ENCODE results near the gene SRXN1.

Gene SRXN1

GRCh38 chr20:661474-662270, 8.7 kb upstream of the SRXN1 start:
- intact Hi-C loops (cut with DNase I), result no loop called here
- DNase-seq, result no peak

GRCh38 chr20:658731-659291, 5.8 kb upstream of the SRXN1 start:
- intact Hi-C loops (cut with DNase I), result no loop called here
- no peak for DNase-seq

DNA sequence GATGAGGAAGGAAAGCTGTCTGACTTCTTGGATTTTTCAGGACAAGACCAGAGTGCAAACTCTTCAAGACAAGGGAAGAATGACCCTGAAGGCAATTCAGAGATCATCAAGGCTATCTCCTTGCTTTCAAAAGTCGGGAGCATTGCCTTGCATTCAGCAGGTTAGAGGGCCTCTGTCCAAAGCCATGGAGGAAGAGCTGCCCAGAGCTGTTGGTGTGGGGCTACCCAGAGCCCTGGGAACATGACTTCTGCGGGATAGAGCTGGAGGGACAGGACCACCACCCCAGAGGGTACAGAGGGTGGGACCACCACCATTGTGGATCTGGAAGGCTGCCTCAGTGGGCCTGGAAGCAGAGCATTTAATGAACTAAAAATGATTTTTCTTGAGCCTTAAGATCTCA, 5.2 kb upstream of the SRXN1 start:
- intact Hi-C loops (cut with DNase I), result no loop called here
- no peak for DNase-seq

GRCh38 chr20:655726-656624, 3.0 kb upstream of the SRXN1 start:
- DNase-seq, result no peak
- intact Hi-C loops (cut with DNase I), result no loop called here

GRCh38 chr20:654417-654750, 1.4 kb upstream of the SRXN1 start:
- no peak for DNase-seq
- intact Hi-C loops (cut with DNase I), result no loop called here

- no peak for DNase-seq
- intact Hi-C loops (cut with DNase I), result no loop called here
Observed at GRCh38 chr20:653590-654416, 803 bp upstream of the SRXN1 start.

- peak in 5 of 42 donors; percentile 20 to 52 (median 26) for DNase-seq
- intact Hi-C loops (cut with DNase I), result no loop called here
Observed at GRCh38 chr20:652615-653109, 338 bp downstream of the SRXN1 start.

GRCh38 chr20:651713-652614, 1.0 kb downstream of the SRXN1 start:
- intact Hi-C loops (cut with DNase I), result no loop called here
- no peak for DNase-seq

DNA sequence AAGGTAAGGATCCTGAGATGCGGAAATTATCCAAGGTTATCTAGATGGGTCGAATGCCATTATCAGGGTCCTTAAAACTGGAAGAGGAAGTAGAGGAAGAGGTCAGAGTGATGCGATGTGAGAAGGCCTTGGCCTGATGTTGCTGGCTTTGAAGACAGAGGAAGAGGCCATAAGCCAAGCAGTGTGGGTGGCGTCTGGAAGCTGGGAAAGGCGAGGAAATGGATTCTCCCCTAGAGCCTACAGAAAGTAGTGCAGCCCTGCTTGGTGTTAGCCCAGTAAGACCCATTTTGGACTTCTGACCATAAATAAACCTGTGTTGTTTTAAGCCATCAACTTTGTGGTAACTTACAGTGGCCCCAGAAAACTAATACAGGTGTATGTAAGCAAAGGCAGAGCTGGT, 2.0 kb downstream of the SRXN1 start:
- intact Hi-C loops (cut with DNase I), result no loop called here
- no peak for DNase-seq

DNA sequence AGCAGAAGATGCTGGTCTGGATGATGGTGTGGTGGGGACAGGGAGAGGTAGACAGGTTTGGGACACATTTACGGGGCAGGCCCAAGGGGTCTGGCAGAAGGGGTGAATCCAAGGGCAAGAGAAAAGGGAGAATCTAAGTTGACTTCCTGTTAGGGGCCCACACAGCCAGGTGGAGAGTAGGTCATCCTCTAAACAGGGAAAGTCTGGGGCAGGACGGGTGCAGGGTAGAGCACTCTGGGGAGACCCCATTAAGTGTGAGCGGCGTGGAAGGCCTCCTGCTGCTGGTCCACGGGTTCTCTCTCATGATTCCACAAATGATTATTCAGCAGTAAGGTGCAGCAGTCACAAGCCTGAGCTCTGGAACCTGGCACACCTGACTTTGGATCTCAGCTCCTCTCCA, 2.7 kb downstream of the SRXN1 start:
- DNase-seq, result no peak
- intact Hi-C loops (cut with DNase I), result no loop called here

- DNase-seq, result no peak
- intact Hi-C loops (cut with DNase I), result loop anchor here (10.0 kb wide), 1 partner anchor 293 kb away; no protein-coding TSS in a partner anchor
Observed at GRCh38 chr20:647479-648019, 5.5 kb downstream of the SRXN1 start.

GRCh38 chr20:646868-647233, 6.1 kb downstream of the SRXN1 start:
- intact Hi-C loops (cut with DNase I), result loop anchor here (10.0 kb wide), 1 partner anchor 292 kb away; no protein-coding TSS in a partner anchor
- DNase-seq, result no peak

- intact Hi-C loops (cut with DNase I), result loop anchor here (10.0 kb wide), 1 partner anchor 291 kb away; no protein-coding TSS in a partner anchor
- no peak for DNase-seq
Observed at GRCh38 chr20:646107-646867, 6.7 kb downstream of the SRXN1 start.

DNA sequence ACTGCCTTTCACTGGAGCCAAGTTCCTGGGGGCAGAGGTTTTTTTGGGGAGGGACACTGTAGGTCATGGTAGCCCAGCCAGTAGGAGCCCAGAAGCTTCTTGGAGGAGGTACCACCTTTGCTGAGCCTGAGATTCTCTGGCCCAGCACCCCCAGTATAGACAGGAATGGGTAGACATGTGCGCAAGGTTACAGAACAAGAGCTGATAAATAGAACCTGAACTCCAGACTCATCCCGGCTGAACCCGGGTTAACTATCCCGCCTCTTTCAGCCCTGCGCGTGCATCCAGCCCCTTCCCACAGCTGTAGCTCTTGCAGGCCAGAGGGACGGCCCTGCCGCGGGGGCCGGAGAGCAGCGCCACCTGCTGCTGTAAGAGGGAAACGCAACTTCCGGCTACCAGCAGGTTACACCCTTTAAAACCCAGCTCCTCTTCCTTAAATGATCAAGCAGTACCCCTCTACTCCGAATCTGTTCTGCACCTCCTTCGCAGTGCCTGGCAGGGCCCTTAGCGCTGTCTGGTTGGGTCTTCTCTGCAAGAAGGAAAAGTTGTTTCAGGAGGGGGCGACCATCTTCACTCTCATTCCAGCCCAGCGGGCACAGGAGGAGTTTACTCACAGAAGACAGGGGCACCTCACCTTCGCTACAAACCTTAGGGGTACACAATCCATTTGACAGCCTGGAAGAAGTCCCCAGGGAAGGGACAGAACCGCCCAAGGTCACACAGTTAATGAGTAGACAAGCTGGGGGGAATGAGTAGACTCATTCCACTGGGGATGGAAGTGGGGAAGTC, 7.5 kb downstream of the SRXN1 start:
- intact Hi-C loops (cut with DNase I), result loop anchor here (10.0 kb wide), 1 partner anchor 291 kb away; no protein-coding TSS in a partner anchor
- peak in 41 of 42 donors; percentile 28 to 85 (median 67) for DNase-seq

- no peak for DNase-seq
- intact Hi-C loops (cut with DNase I), result loop anchor here (10.0 kb wide), 1 partner anchor 290 kb away; no protein-coding TSS in a partner anchor
Observed at GRCh38 chr20:644692-645317, 8.2 kb downstream of the SRXN1 start.

Data from head of caudate nucleus (tissue), 42 donors.